SH-SY5Y (cell line): Measurements from ENCODE around the gene CCNH.

ENCODE experiments used
- GATA2 ChIP-seq: IDR thresholded peaks from 2 replicates; pipeline ENCODE4 v1.6.1; 2011; ENCODE audit warnings: mild to moderate bottlenecking, low read depth, low read length
- GATA3 ChIP-seq: IDR thresholded peaks from 2 replicates; pipeline ENCODE4 v1.6.1; 2011; ENCODE audit warnings: low read depth, mild to moderate bottlenecking, low read length, moderate library complexity

DNA sequence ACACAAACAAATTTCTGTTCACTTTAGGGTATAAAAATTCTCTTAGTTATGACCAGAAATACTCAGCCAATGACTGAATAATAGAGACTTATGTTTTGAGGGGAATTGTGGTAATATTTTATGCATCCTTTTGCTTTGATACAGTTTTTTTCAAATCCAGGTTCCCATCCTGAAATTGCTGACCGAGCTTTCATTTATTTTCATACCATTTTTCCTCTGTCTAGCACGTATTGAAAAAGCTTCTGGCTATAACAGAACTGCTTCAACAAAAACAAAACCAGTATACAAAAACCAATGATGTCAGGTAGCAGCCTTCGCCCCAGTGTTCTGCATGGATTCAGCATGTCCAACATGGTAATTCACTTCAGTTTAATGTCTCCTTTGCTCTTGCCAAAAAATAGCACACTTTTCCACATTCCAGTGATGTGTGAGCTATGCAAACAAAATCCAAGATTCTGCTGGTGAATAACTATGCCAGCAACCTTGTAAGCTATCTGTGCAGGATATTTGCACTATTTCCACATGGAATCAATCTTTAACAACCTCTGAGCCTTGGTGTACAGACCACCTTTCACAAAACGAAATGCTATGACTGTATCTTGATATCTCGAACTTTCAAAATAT, 22.0 kb downstream of the CCNH start:
- TF ChIP-seq GATA2 (no peak), GATA3 (no peak)
